ENCODE results near the gene RAMP1. TPM values are rescaled to one million over a fixed set of nuclear protein-coding genes. Genes with fewer than 3 reads are reported as not detected.

RAMP1 gene
- total RNA-seq, 1 experiment from 2014 or later: 23.4 TPM

DNA sequence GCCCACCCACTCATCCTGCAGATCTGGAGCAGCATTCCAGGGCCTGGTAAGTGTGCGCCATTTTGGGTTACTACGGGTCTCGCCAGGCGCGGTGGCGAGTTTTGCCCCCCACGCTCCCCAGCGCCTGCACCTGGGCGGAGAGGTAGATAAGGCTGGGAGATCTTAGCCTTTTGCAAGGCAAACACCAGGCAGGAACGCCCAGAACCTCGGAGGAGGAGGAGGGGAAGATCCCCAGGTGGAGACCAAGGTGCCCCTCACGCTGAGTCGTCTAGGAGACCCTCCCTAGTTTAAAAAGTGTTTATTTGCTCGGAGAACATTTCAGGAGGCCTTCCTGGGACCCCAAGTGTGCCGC lies 365 bp upstream of the RAMP1 start:
- no peak for DNase-seq (ENCODE audit: low read depth, low spot score)
- intact Hi-C loops (cut with micrococcal nuclease): loop anchor here (2.0 kb wide), 1 partner anchor 398 kb away; no protein-coding TSS in a partner anchor
- peak overlapping the region; percentile 83 for H2AFZ ChIP-seq (ENCODE audit: low read depth, low read length, poor library complexity, severe bottlenecking)

More for the DNA sequence above, 365 bp upstream of the RAMP1 start:
- ChIA-PET CTCF (interaction anchor here (0.9 to 1.4 kb wide), 8 partner anchors 8 to 405 kb away, joined by 3 to 17 read pairs (median 6); no protein-coding TSS in a partner anchor), RAD21 (ENCODE audit: low non-redundant PET in 1 of 2, low total read pairs in 2 of 2, uncharacterized antibody in 2 of 2, unreplicated experiment in 2 of 2) (no interaction called here), POLR2A (no interaction called here)
- Histone ChIP-seq H3K27me3 (ENCODE audit: insufficient read depth, low read length) (no peaks in the 10 kb centered on the region), H4K20me1 (ENCODE audit: insufficient read depth) (no peaks in the 10 kb centered on the region), H3K27ac (ENCODE audit: low read depth, low read length) (peak overlapping the region; percentile 90), H3K4me1 (ENCODE audit: control insufficient read depth in 1 of 2, insufficient read depth in 2 of 2, low read length in 2 of 2) (peaks cover 36 to 54% of the 10 kb centered on the region in 2 experiments), H3K36me3 (ENCODE audit: control insufficient read depth in 1 of 2, insufficient read depth in 2 of 2, low read length in 2 of 2) (no peaks in the 10 kb centered on the region), H3K9me3 (ENCODE audit: control insufficient read depth in 1 of 2, insufficient read depth in 1 of 2, low read depth in 1 of 2, low read length in 2 of 2) (no peaks in the 10 kb centered on the region), H3K4me2 (ENCODE audit: low read length) (peak overlapping the region; percentile 93), H3K4me3 (replicated peaks in 1 of 2; ENCODE audit: low read depth in 1 of 2, low read length in 2 of 2) (peak overlapping the region; percentile 53 to 71), H3K9ac (ENCODE audit: low read length) (peak overlapping the region; percentile 65), H3K79me2 (ENCODE audit: insufficient read depth, low read length) (peaks cover 29% of the 10 kb centered on the region), H3K9me2 (ENCODE audit: insufficient read depth) (no peaks in the 10 kb centered on the region)
- BruUV-seq (replicated peaks): no TSS peak
- peak; percentile 4; the same call in 1 of the 2 replicates for ATAC-seq
- TF ChIP-seq EZH2 (IDR thresholded peaks at IDR 0.05) (no peak), TCF7L2 (IDR thresholded peaks at IDR 0.05; ENCODE audit: borderline replicate concordance, extremely low read depth, insufficient read depth, insufficient read length) (no peak), YY1 (IDR thresholded peaks at IDR 0.05; ENCODE audit: extremely low read depth, insufficient replicate concordance, low read depth, low read length) (no peak), JUND (IDR thresholded peaks at IDR 0.05) (no peak), ZNF274 (IDR thresholded peaks at IDR 0.05; ENCODE audit: low read depth, low read length) (no peak), EGR1 (IDR thresholded peaks at IDR 0.05; ENCODE audit: low read depth) (no peak), SRF (IDR thresholded peaks at IDR 0.05; ENCODE audit: low read depth) (no peak), SIN3A (IDR thresholded peaks at IDR 0.05; ENCODE audit: low read depth) (no peak), POLR2A (IDR thresholded peaks at IDR 0.05; ENCODE audit: borderline replicate concordance, extremely low read depth, insufficient read depth, insufficient read length) (no peak), EZH2phosphoT487 (IDR thresholded peaks at IDR 0.05; ENCODE audit: borderline replicate concordance) (no peak), ELF1 (IDR thresholded peaks at IDR 0.05; ENCODE audit: borderline replicate concordance, low read depth) (no peak), FOSL1 (IDR thresholded peaks at IDR 0.05; ENCODE audit: low read depth) (no peak), CBX3 (IDR thresholded peaks at IDR 0.05; ENCODE audit: low read depth) (no peak)
- TF ChIP-seq, protein P1, sequence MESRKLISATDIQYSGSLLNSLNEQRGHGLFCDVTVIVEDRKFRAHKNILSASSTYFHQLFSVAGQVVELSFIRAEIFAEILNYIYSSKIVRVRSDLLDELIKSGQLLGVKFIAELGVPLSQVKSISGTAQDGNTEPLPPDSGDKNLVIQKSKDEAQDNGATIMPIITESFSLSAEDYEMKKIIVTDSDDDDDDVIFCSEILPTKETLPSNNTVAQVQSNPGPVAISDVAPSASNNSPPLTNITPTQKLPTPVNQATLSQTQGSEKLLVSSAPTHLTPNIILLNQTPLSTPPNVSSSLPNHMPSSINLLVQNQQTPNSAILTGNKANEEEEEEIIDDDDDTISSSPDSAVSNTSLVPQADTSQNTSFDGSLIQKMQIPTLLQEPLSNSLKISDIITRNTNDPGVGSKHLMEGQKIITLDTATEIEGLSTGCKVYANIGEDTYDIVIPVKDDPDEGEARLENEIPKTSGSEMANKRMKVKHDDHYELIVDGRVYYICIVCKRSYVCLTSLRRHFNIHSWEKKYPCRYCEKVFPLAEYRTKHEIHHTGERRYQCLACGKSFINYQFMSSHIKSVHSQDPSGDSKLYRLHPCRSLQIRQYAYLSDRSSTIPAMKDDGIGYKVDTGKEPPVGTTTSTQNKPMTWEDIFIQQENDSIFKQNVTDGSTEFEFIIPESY (IDR thresholded peaks at IDR 0.05; ENCODE audit: extremely low read depth, insufficient replicate concordance, low read length): no peak
- TF ChIP-seq, protein P2, sequence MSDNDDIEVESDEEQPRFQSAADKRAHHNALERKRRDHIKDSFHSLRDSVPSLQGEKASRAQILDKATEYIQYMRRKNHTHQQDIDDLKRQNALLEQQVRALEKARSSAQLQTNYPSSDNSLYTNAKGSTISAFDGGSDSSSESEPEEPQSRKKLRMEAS (IDR thresholded peaks at IDR 0.05): no peak
- TF ChIP-seq, protein P3, sequence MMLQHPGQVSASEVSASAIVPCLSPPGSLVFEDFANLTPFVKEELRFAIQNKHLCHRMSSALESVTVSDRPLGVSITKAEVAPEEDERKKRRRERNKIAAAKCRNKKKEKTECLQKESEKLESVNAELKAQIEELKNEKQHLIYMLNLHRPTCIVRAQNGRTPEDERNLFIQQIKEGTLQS (IDR thresholded peaks at IDR 0.05): no peak
- TF ChIP-seq, protein P4, sequence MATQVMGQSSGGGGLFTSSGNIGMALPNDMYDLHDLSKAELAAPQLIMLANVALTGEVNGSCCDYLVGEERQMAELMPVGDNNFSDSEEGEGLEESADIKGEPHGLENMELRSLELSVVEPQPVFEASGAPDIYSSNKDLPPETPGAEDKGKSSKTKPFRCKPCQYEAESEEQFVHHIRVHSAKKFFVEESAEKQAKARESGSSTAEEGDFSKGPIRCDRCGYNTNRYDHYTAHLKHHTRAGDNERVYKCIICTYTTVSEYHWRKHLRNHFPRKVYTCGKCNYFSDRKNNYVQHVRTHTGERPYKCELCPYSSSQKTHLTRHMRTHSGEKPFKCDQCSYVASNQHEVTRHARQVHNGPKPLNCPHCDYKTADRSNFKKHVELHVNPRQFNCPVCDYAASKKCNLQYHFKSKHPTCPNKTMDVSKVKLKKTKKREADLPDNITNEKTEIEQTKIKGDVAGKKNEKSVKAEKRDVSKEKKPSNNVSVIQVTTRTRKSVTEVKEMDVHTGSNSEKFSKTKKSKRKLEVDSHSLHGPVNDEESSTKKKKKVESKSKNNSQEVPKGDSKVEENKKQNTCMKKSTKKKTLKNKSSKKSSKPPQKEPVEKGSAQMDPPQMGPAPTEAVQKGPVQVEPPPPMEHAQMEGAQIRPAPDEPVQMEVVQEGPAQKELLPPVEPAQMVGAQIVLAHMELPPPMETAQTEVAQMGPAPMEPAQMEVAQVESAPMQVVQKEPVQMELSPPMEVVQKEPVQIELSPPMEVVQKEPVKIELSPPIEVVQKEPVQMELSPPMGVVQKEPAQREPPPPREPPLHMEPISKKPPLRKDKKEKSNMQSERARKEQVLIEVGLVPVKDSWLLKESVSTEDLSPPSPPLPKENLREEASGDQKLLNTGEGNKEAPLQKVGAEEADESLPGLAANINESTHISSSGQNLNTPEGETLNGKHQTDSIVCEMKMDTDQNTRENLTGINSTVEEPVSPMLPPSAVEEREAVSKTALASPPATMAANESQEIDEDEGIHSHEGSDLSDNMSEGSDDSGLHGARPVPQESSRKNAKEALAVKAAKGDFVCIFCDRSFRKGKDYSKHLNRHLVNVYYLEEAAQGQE (IDR thresholded peaks at IDR 0.05; ENCODE audit: low read depth): no peak
- TF ChIP-seq, protein P5, sequence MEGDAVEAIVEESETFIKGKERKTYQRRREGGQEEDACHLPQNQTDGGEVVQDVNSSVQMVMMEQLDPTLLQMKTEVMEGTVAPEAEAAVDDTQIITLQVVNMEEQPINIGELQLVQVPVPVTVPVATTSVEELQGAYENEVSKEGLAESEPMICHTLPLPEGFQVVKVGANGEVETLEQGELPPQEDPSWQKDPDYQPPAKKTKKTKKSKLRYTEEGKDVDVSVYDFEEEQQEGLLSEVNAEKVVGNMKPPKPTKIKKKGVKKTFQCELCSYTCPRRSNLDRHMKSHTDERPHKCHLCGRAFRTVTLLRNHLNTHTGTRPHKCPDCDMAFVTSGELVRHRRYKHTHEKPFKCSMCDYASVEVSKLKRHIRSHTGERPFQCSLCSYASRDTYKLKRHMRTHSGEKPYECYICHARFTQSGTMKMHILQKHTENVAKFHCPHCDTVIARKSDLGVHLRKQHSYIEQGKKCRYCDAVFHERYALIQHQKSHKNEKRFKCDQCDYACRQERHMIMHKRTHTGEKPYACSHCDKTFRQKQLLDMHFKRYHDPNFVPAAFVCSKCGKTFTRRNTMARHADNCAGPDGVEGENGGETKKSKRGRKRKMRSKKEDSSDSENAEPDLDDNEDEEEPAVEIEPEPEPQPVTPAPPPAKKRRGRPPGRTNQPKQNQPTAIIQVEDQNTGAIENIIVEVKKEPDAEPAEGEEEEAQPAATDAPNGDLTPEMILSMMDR (IDR thresholded peaks at IDR 0.05 in 2 of 3, conservative IDR thresholded peaks at IDR 0.05 in 1 of 3; ENCODE audit: borderline replicate concordance in 1 of 3, insufficient read depth in 1 of 3, low read depth in 2 of 3, low read length in 2 of 3): no peak
